MM.1S (cell line): ENCODE data around the gene CADPS.

Experiments
- CTCF ChIP-seq: fragments of 300-600 bp; sonication (generic); IDR thresholded peaks from 2 replicates; pipeline ENCODE4 v1.5.1; 2016; ENCODE audit warnings: antibody characterized with exemption, low read length, mixed read lengths
- EZH2 ChIP-seq: fragments of 300-600 bp; sonication (generic); optimal IDR thresholded peaks from 2 replicates; pipeline ENCODE3; 2017; ENCODE audit warnings: low read depth, mild to moderate bottlenecking, antibody characterized with exemption, low read length, mixed read lengths
- EZH2phosphoT487 ChIP-seq: fragments of 300-600 bp; sonication (generic); IDR thresholded peaks from 2 replicates; pipeline ENCODE4 v1.6.1; 2018; ENCODE audit warnings: antibody characterized with exemption, low read length

GRCh38 chr3:62824965-62825592 lies 50.1 kb downstream of the CADPS start:
- TF ChIP-seq CTCF (no peak), EZH2 (no peak), EZH2phosphoT487 (no peak)
